ACC112 (cell line): ENCODE results near the gene NAT16.
A peak's percentile ranks its signal among the peaks of the same experiment; 100 is the strongest.

Source experiments
- H2AFZ ChIP-seq: fragments of 200-600 bp; sonication (generic); one replicate; pipeline ENCODE4 v1.6.0; 2017; ENCODE audit warnings: antibody characterized with exemption, low read length; ENCODE audit not compliant: unreplicated experiment
- H3K27ac ChIP-seq: fragments of 200-600 bp; sonication (generic); 2 replicates; pipeline ENCODE4 v1.5.1; 2014; ENCODE audit warnings: low read depth, mild to moderate bottlenecking, antibody characterized with exemption, low read length, moderate library complexity
- H3K27me3 ChIP-seq: fragments of 200-600 bp; sonication (generic); 2 replicates; pipeline ENCODE4 v1.6.1; 2014; ENCODE audit warnings: mild to moderate bottlenecking, antibody characterized with exemption, low read length, moderate library complexity, mixed read lengths; ENCODE audit not compliant: insufficient read depth
- H3K36me3 ChIP-seq: fragments of 200-600 bp; sonication (generic); 2 replicates; pipeline ENCODE4 v1.6.1; 2016; ENCODE audit warnings: mild to moderate bottlenecking, antibody characterized with exemption, low read length, moderate library complexity, mixed read lengths; ENCODE audit not compliant: insufficient read depth
- H3K4me1 ChIP-seq: fragments of 200-600 bp; sonication (generic); one replicate; pipeline ENCODE4 v1.6.1; 2016; ENCODE audit warnings: low read length, mixed read lengths; ENCODE audit not compliant: insufficient read depth, unreplicated experiment, control insufficient read depth
- H3K4me3 ChIP-seq: fragments of 200-600 bp; sonication (generic); 2 replicates; pipeline ENCODE4 v1.5.1; 2014; ENCODE audit warnings: mild to moderate bottlenecking, low read depth, low read length
- H3K79me2 ChIP-seq: fragments of 200-600 bp; sonication (generic); one replicate; pipeline ENCODE4 v1.6.0; 2016; ENCODE audit warnings: low read length; ENCODE audit not compliant: control insufficient read depth, unreplicated experiment, insufficient read depth

Gene NAT16

DNA sequence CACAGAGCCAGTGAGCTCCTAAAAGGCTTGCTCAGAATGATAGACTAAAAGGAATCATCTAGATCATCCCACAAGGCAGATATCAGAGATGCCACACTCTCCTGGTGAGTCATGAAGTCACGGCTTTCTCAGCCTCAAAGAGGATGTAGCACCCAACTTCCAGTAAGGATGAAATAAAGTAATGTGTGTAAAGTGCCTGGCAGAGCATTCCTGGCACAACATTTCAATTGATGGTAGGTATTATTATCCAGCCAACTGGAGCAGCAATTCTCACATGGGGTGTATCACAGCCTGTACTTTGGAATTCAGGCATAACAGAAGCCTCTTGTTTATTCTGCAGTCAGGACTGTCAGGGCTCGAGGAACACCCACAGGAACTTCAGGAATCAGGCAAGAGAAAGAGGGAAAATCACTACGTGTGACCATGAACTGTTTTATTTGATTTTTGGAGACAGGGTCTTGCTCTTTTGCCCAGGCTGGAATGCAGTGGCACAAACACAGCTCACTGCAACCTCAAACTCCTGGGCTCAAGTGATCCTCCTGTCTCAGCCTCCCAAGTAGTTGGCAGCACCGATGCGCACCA, 5.3 kb upstream of the NAT16 start:
- H3K27me3 ChIP-seq, result peaks cover 11% of the 10 kb centered on the region
- H3K79me2 ChIP-seq, result no peaks in the 10 kb centered on the region
- H2AFZ ChIP-seq, result no peak overlapping the region
- H3K27ac ChIP-seq, result no peak overlapping the region
- H3K4me1 ChIP-seq, result peaks cover 6% of the 10 kb centered on the region
- no peak overlapping the region for H3K4me3 ChIP-seq
- H3K36me3 ChIP-seq, result no peaks in the 10 kb centered on the region

- H3K27me3 ChIP-seq, result peaks cover 57% of the 10 kb centered on the region
- H3K36me3 ChIP-seq, result no peaks in the 10 kb centered on the region
- no peak overlapping the region for H3K4me3 ChIP-seq
- H3K4me1 ChIP-seq, result peaks cover 3% of the 10 kb centered on the region
- no peak overlapping the region for H2AFZ ChIP-seq
- H3K27ac ChIP-seq, result no peak overlapping the region
- H3K79me2 ChIP-seq, result no peaks in the 10 kb centered on the region
These were observed 380 bp downstream of the NAT16 start for GRCh38 chr7:101179713-101180112.

- Histone ChIP-seq H3K36me3 (no peaks in the 10 kb centered on the region), H3K4me3 (peak overlapping the region; percentile 52), H2AFZ (no peak overlapping the region)
These were observed 976 bp downstream of the NAT16 start for GRCh38 chr7:101179117-101179516.

GRCh38 chr7:101177644-101178043, 2.4 kb downstream of the NAT16 start:
- Histone ChIP-seq H3K27me3 (peaks cover 72% of the 10 kb centered on the region), H3K79me2 (no peaks in the 10 kb centered on the region), H3K4me1 (peaks cover 7% of the 10 kb centered on the region), H3K36me3 (no peaks in the 10 kb centered on the region), H3K4me3 (no peak overlapping the region), H2AFZ (no peak overlapping the region), H3K27ac (no peak overlapping the region)

More at GRCh38 chr7:101179117-101179516, 976 bp downstream of the NAT16 start:
- no peaks in the 10 kb centered on the region for H3K4me1 ChIP-seq
- no peak overlapping the region for H3K27ac ChIP-seq
- no peaks in the 10 kb centered on the region for H3K79me2 ChIP-seq
- peaks cover 63% of the 10 kb centered on the region for H3K27me3 ChIP-seq

GRCh38 chr7:101175664-101176063, 4.4 kb downstream of the NAT16 start:
- Histone ChIP-seq H3K4me3 (no peak overlapping the region), H3K4me1 (peaks cover 10% of the 10 kb centered on the region), H3K36me3 (no peaks in the 10 kb centered on the region), H3K27me3 (peaks cover 84% of the 10 kb centered on the region), H2AFZ (no peak overlapping the region), H3K27ac (no peak overlapping the region), H3K79me2 (no peaks in the 10 kb centered on the region)

GRCh38 chr7:101174322-101174854, 5.7 kb downstream of the NAT16 start:
- Histone ChIP-seq H2AFZ (no peak overlapping the region), H3K36me3 (no peaks in the 10 kb centered on the region), H3K79me2 (no peaks in the 10 kb centered on the region), H3K27ac (no peak overlapping the region), H3K27me3 (peaks cover 80% of the 10 kb centered on the region), H3K4me3 (0 out of 2 replicates have a peak overlapping the region, but pooled peaks have one; percentile 24), H3K4me1 (peaks cover 18% of the 10 kb centered on the region)

DNA sequence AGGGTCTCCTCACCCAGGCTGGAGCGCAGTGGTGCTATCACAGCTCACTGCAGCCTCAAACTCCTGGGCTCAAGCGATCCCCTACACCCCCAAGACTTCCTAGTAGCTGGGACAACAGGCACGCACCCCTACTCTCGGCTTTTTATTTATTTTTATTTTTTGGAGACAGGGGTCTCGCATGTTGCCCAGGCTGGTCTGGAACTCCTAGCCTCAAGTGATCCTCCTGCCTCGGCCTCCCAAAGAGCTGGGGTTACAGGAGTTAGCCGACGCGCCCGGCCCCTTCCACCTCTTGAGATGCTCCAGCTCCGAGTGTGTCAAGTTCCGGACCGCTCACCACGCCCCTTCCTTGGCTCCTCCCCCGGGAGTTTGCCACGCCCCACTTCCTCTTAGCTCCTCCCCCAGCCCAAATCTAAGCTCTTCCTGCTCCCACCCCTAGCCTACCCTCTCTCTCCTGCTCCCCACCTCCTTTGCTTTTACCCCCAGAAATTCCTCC, 6.3 kb downstream of the NAT16 start:
- no peaks in the 10 kb centered on the region for H3K36me3 ChIP-seq
- H3K27ac ChIP-seq, result peak overlapping the region; percentile 25; the same call in 1 of the 2 replicates
- peaks cover 75% of the 10 kb centered on the region for H3K27me3 ChIP-seq
- peaks cover 24% of the 10 kb centered on the region for H3K4me1 ChIP-seq
- H2AFZ ChIP-seq, result no peak overlapping the region
- peak overlapping the region; percentile 70 for H3K4me3 ChIP-seq
- no peaks in the 10 kb centered on the region for H3K79me2 ChIP-seq

GRCh38 chr7:101172854-101173751, 7.0 kb downstream of the NAT16 start:
- Histone ChIP-seq H3K79me2 (no peaks in the 10 kb centered on the region), H3K36me3 (no peaks in the 10 kb centered on the region), H2AFZ (peak overlapping the region; percentile 45), H3K27me3 (peaks cover 72% of the 10 kb centered on the region), H3K27ac (peak overlapping the region; percentile 25; the same call in 1 of the 2 replicates), H3K4me1 (peaks cover 30% of the 10 kb centered on the region), H3K4me3 (peak overlapping the region; percentile 70)

DNA sequence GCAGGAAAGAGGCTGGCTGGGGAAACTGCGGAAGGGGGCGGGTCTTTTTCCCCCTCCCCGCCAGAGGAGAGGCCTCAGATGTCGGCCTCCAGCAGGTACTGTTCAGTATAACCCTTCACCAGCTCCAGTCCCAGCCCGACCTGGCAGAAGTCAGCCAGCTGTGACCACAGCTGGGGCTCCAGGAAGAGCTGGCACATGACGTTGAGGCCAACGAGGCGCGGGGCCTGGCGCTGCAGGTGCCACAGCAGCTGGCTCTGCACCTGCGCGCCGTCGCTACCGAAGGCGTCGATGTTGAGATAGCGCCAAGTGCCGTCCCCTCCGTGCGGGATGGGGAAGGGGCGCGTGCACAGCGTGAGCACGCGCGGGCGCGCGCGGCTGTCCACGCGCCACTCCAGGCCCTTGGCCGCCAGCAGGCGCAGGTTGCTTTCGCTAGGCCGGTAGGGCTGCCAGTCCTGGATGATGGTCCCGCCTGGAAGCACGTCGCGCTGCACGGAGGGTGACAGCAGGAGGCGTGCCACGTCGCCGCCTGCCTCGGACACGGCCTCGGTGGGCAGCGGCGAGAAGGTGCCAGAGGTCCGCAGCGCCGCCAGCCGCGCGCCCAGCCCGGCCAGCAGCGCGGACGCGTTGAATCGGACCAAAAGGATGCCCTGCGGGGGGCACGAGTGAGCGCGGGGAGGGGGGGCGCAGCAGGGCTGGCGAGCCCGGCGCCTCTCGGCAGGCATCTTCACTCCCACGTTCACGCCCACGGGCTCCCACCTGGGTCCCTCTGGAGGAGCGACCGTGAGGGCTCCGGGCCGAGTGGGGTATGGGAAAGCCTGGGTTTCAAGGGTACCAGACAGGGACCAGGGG, 7.9 kb downstream of the NAT16 start:
- Histone ChIP-seq H3K4me3 (peak overlapping the region; percentile 70), H3K36me3 (no peaks in the 10 kb centered on the region), H3K27me3 (peaks cover 72% of the 10 kb centered on the region), H3K27ac (no peak overlapping the region), H3K4me1 (peaks cover 39% of the 10 kb centered on the region), H3K79me2 (no peaks in the 10 kb centered on the region), H2AFZ (no peak overlapping the region)

DNA sequence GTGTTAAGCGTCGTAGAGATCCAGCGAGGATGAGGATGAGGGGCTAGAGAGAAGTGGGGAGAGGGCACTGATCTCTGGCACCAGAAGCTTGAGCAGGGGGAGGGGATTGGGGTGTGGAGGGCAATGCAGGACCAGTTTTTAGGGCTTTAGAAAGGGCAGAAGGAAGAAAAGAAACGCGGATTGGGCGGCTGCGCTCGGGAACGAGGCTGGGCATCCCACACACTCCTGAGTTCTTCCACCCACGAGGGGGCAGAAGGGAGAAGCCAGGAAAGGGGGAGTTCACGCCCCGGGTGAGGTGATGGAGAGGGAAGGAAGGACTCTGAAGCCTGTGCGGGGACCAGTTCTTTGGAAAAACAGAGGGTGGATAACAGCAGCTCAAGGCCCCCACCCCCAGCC, 8.7 kb downstream of the NAT16 start:
- H3K27me3 ChIP-seq, result peaks cover 71% of the 10 kb centered on the region
- peaks cover 46% of the 10 kb centered on the region for H3K4me1 ChIP-seq
- H3K79me2 ChIP-seq, result no peaks in the 10 kb centered on the region
- H2AFZ ChIP-seq, result no peak overlapping the region
- no peak overlapping the region; the same call in 1 of the 2 replicates for H3K4me3 ChIP-seq
- no peaks in the 10 kb centered on the region for H3K36me3 ChIP-seq
- no peak overlapping the region for H3K27ac ChIP-seq
